Trophoblast cell (in vitro differentiated cells and primary cell): ENCODE measurements around the gene KIF21A.

ENCODE experiments used
- DNase-seq, 2 donors: peaks; one replicate each; pipeline ENCODE4 v3.0.0-alpha.2; 2016
- H2AFZ ChIP-seq: 2 replicates; pipeline ENCODE4 v1.6.1; 2013; ENCODE audit warnings: low read length, moderate library complexity, mild to moderate bottlenecking; ENCODE audit not compliant: insufficient read depth, poor library complexity
- H2AK5ac ChIP-seq: 2 replicates; pipeline ENCODE4 v1.6.1; 2013; ENCODE audit warnings: mild to moderate bottlenecking, low read length
- H2BK120ac ChIP-seq: 2 replicates; pipeline ENCODE4 v1.6.1; 2013; ENCODE audit warnings: low read length, mild to moderate bottlenecking, moderate library complexity; ENCODE audit not compliant: insufficient read depth, poor library complexity
- H2BK12ac ChIP-seq: 2 replicates; pipeline ENCODE4 v1.6.1; 2013; ENCODE audit warnings: mild to moderate bottlenecking, low read length, moderate library complexity
- H2BK5ac ChIP-seq: 2 replicates; pipeline ENCODE4 v1.6.1; 2013; ENCODE audit warnings: low read length, low read depth, moderate library complexity, mild to moderate bottlenecking; ENCODE audit not compliant: poor library complexity
- H3K14ac ChIP-seq: 2 replicates; pipeline ENCODE4 v1.6.1; 2013; ENCODE audit warnings: mild to moderate bottlenecking, low read length
- H3K18ac ChIP-seq: 2 replicates; pipeline ENCODE4 v1.6.1; 2013; ENCODE audit warnings: mild to moderate bottlenecking, low read length
- H3K23ac ChIP-seq: 2 replicates; pipeline ENCODE4 v1.6.1; 2013; ENCODE audit warnings: low read length
- H3K27ac ChIP-seq: 2 replicates; pipeline ENCODE4 v1.5.1; 2013; ENCODE audit warnings: low read depth, mild to moderate bottlenecking, inconsistent platforms, low read length, moderate library complexity
- H3K27me3 ChIP-seq: 2 replicates; pipeline ENCODE4 v1.6.1; 2013; ENCODE audit warnings: inconsistent platforms, mild to moderate bottlenecking, low read length, moderate library complexity; ENCODE audit not compliant: insufficient read depth
- H3K36me3 ChIP-seq, 2 experiments: 1 replicate in 1 of 2; 2 replicates in 1 of 2; pipeline ENCODE4 v1.6.1; 2013; ENCODE audit warnings: low read length in 2 of 2, mild to moderate bottlenecking in 2 of 2, moderate library complexity in 1 of 2; ENCODE audit not compliant: insufficient read depth in 2 of 2, control insufficient read depth in 1 of 2
- H3K4ac ChIP-seq: 2 replicates; pipeline ENCODE4 v1.6.1; 2013; ENCODE audit warnings: low read depth, mild to moderate bottlenecking, low read length, moderate library complexity
- H3K4me1 ChIP-seq, 2 experiments: 1 replicate in 1 of 2; 2 replicates in 1 of 2; pipeline ENCODE4 v1.6.1; 2013; ENCODE audit warnings: low read length in 2 of 2, mild to moderate bottlenecking in 2 of 2, moderate library complexity in 1 of 2; ENCODE audit not compliant: insufficient read depth in 2 of 2, control insufficient read depth in 1 of 2
- H3K4me2 ChIP-seq: 2 replicates; pipeline ENCODE4 v1.6.1; 2013; ENCODE audit warnings: inconsistent platforms, mild to moderate bottlenecking, low read length, moderate library complexity
- H3K4me3 ChIP-seq: 2 replicates; pipeline ENCODE4 v1.5.1; 2013; ENCODE audit warnings: mild to moderate bottlenecking, low read depth, low read length, inconsistent platforms
- H3K79me1 ChIP-seq: one replicate; pipeline ENCODE4 v1.6.1; 2013; ENCODE audit warnings: low read length
- H3K79me2 ChIP-seq: 2 replicates; pipeline ENCODE4 v1.6.1; 2013; ENCODE audit warnings: low read length, mild to moderate bottlenecking; ENCODE audit not compliant: control insufficient read depth, insufficient read depth, poor library complexity
- H3K9ac ChIP-seq: 2 replicates; pipeline ENCODE4 v1.6.1; 2013; ENCODE audit warnings: mild to moderate bottlenecking, low read length
- H3K9me3 ChIP-seq: 2 replicates; pipeline ENCODE4 v1.6.1; 2013; ENCODE audit warnings: low read depth, mild to moderate bottlenecking, control low read depth, inconsistent platforms, low read length; ENCODE audit not compliant: insufficient read depth
- H4K12ac ChIP-seq: 2 replicates; pipeline ENCODE4 v1.6.1; 2013; ENCODE audit warnings: low read depth, mild to moderate bottlenecking, low read length, moderate library complexity
- H4K8ac ChIP-seq: 2 replicates; pipeline ENCODE4 v1.6.1; 2013; ENCODE audit warnings: low read depth, mild to moderate bottlenecking, low read length, moderate library complexity
- H4K91ac ChIP-seq: one replicate; pipeline ENCODE4 v1.6.1; 2013; ENCODE audit warnings: low read depth, mild to moderate bottlenecking, low read length, moderate library complexity
- WGBS: extraction: QIAGEN DNeasy Blood & Tissue Kit; methylation state at CpG from one replicate; pipeline ENCODE4 v1.1.7; 2013; ENCODE audit warnings: missing lambda C conversion rate; ENCODE audit not compliant: insufficient read length, insufficient coverage; ENCODE audit errors: extremely low coverage; 5-methylcytosine and 5-hydroxymethylcytosine counted together

KIF21A gene

GRCh38 chr12:39427360-39427808 is 15.5 kb downstream of the KIF21A start:
- no CpG with 5 or more reads among the region's 3 CpGs for WGBS
- Histone ChIP-seq H3K23ac (no peak overlapping the region), H2AK5ac (no peak overlapping the region), H3K18ac (no peak overlapping the region), H3K79me1 (no peaks in the 10 kb centered on the region), H4K12ac (no peak overlapping the region), H2BK5ac (no peak overlapping the region), H3K4me3 (no peak overlapping the region), H2BK120ac (no peak overlapping the region), H4K91ac (no peak overlapping the region), H4K8ac (no peak overlapping the region), H3K79me2 (no peaks in the 10 kb centered on the region), H3K4me1 (no peaks in the 10 kb centered on the region), H3K4me2 (no peak overlapping the region), H3K36me3 (no peaks in the 10 kb centered on the region), H2AFZ (no peak overlapping the region), H3K27me3 (no peaks in the 10 kb centered on the region), H3K9ac (no peak overlapping the region), H3K9me3 (no peaks in the 10 kb centered on the region), H3K27ac (no peak overlapping the region), H2BK12ac (no peak overlapping the region), H3K4ac (no peak overlapping the region), H3K14ac (no peak overlapping the region)
- no peak for DNase-seq

- H4K91ac ChIP-seq = no peak overlapping the region
- no peak overlapping the region for H3K4me3 ChIP-seq
- no peaks in the 10 kb centered on the region for H3K4me1 ChIP-seq
- no peak overlapping the region for H2BK120ac ChIP-seq
- no peak overlapping the region for H2BK5ac ChIP-seq
- H3K79me1 ChIP-seq = no peaks in the 10 kb centered on the region
- no CpG with 5 or more reads among the region's 3 CpGs for WGBS
- no peak overlapping the region for H2BK12ac ChIP-seq
- no peak overlapping the region for H4K8ac ChIP-seq
- H3K9ac ChIP-seq = no peak overlapping the region
- no peak overlapping the region for H2AFZ ChIP-seq
- no peak overlapping the region for H2AK5ac ChIP-seq
- H4K12ac ChIP-seq = no peak overlapping the region
- H3K18ac ChIP-seq = no peak overlapping the region
- no peak overlapping the region for H3K23ac ChIP-seq
- H3K27ac ChIP-seq = no peak overlapping the region
- no peak overlapping the region for H3K4me2 ChIP-seq
- no peaks in the 10 kb centered on the region for H3K9me3 ChIP-seq
- no peak overlapping the region for H3K4ac ChIP-seq
- H3K27me3 ChIP-seq = no peaks in the 10 kb centered on the region
- DNase-seq = peak; percentile 94 to 99
- H3K36me3 ChIP-seq = no peaks in the 10 kb centered on the region
- no peak overlapping the region for H3K14ac ChIP-seq
- H3K79me2 ChIP-seq = no peaks in the 10 kb centered on the region
Observed at GRCh38 chr12:39426636-39427240, 16.2 kb downstream of the KIF21A start.

- H4K8ac ChIP-seq = no peak overlapping the region
- no peak overlapping the region for H4K12ac ChIP-seq
- no peak overlapping the region for H3K4ac ChIP-seq
- H3K36me3 ChIP-seq = no peaks in the 10 kb centered on the region
- no peaks in the 10 kb centered on the region for H3K27me3 ChIP-seq
- H3K79me1 ChIP-seq = no peaks in the 10 kb centered on the region
- H3K4me2 ChIP-seq = no peak overlapping the region
- no peak overlapping the region for H2BK120ac ChIP-seq
- H2BK5ac ChIP-seq = no peak overlapping the region
- H2AK5ac ChIP-seq = no peak overlapping the region
- no peak overlapping the region for H3K23ac ChIP-seq
- H3K9ac ChIP-seq = no peak overlapping the region
- H3K4me3 ChIP-seq = no peak overlapping the region
- no CpG with 5 or more reads among the region's 2 CpGs for WGBS
- H3K79me2 ChIP-seq = no peaks in the 10 kb centered on the region
- H2AFZ ChIP-seq = no peak overlapping the region
- H3K9me3 ChIP-seq = no peaks in the 10 kb centered on the region
- H3K27ac ChIP-seq = no peak overlapping the region
- H3K14ac ChIP-seq = no peak overlapping the region
- peak; percentile 78 to 89 for DNase-seq
- H2BK12ac ChIP-seq = no peak overlapping the region
- no peak overlapping the region for H4K91ac ChIP-seq
- H3K4me1 ChIP-seq = no peaks in the 10 kb centered on the region
- H3K18ac ChIP-seq = no peak overlapping the region
Observed at GRCh38 chr12:39420043-39420442, 22.9 kb downstream of the KIF21A start.

- H3K4ac ChIP-seq = no peak overlapping the region
- no peaks in the 10 kb centered on the region for H3K79me1 ChIP-seq
- no peak overlapping the region for H4K12ac ChIP-seq
- H3K36me3 ChIP-seq = no peaks in the 10 kb centered on the region
- H3K4me1 ChIP-seq = no peaks in the 10 kb centered on the region
- no peak overlapping the region for H3K4me3 ChIP-seq
- H3K9me3 ChIP-seq = no peaks in the 10 kb centered on the region
- no peak overlapping the region for H3K18ac ChIP-seq
- H4K91ac ChIP-seq = no peak overlapping the region
- no peaks in the 10 kb centered on the region for H3K27me3 ChIP-seq
- H3K27ac ChIP-seq = no peak overlapping the region
- no peak overlapping the region for H2BK5ac ChIP-seq
- H3K9ac ChIP-seq = no peak overlapping the region
- H2AFZ ChIP-seq = no peak overlapping the region
- H2BK12ac ChIP-seq = no peak overlapping the region
- peak; percentile 49 to 92 for DNase-seq
- no peaks in the 10 kb centered on the region for H3K79me2 ChIP-seq
- no peak overlapping the region for H2BK120ac ChIP-seq
- H3K14ac ChIP-seq = no peak overlapping the region
- no peak overlapping the region for H3K4me2 ChIP-seq
- no peak overlapping the region for H2AK5ac ChIP-seq
- H4K8ac ChIP-seq = no peak overlapping the region
- WGBS = no CpG with 5 or more reads among the region's 2 CpGs
- H3K23ac ChIP-seq = no peak overlapping the region
Observed at GRCh38 chr12:39419471-39419870, 23.4 kb downstream of the KIF21A start.
